Ascending aorta (tissue), 2 donors: ENCODE data around the gene FMOD. TPM values are rescaled to one million over a fixed set of nuclear protein-coding genes. Genes with fewer than 3 reads are reported as not detected.
A peak's percentile ranks its signal among the peaks of the same experiment; 100 is the strongest.

Experiments
- DNase-seq, 2 donors: peaks; one replicate each; pipeline ENCODE4 v3.0.0-alpha.2; 2019; ENCODE audit warnings: low spot score in 2 of 2
- H3K27ac ChIP-seq, 2 donors: fragments of 200-600 bp; sonication (generic); one replicate each; pipeline ENCODE4 v1.5.1; 2016 to 2017; ENCODE audit warnings: mild to moderate bottlenecking in 1 of 2
- H3K27me3 ChIP-seq: fragments of 200-600 bp; sonication (generic); one replicate; pipeline ENCODE4 v1.5.1; 2017
- H3K36me3 ChIP-seq, 2 donors: fragments of 200-600 bp; sonication (generic); one replicate each; pipeline ENCODE4 v1.5.1; 2016
- H3K4me1 ChIP-seq, 2 donors: fragments of 200-600 bp; sonication (generic); one replicate each; pipeline ENCODE4 v1.5.1; 2016 to 2017; ENCODE audit warnings: mild to moderate bottlenecking in 1 of 2
- H3K4me3 ChIP-seq, 2 donors: fragments of 200-600 bp; sonication (generic); one replicate each; pipeline ENCODE4 v1.5.1; 2016 to 2017; ENCODE audit warnings: mild to moderate bottlenecking in 1 of 2
- H3K9me3 ChIP-seq, 2 donors: fragments of 200-600 bp; sonication (generic); one replicate each; pipeline ENCODE4 v1.5.1; 2016
- CTCF ChIP-seq, 3 experiments: fragments of 200-600 bp in 2 of 3; fragments of 450-650 bp in 1 of 3; sonication (generic) in 2 of 3; IDR thresholded peaks; one replicate each; pipeline ENCODE4 v1.5.1; 2016 to 2019; ENCODE audit warnings: antibody characterized with exemption in 3 of 3, mild to moderate bottlenecking in 1 of 3, moderate library complexity in 1 of 3
- intact Hi-C: fragments of 100-400 bp; cut with DNase I; formaldehyde crosslinking; loops from one replicate; pipeline ENCODE4 v1.15.1; 2023
- total RNA-seq: library from RNA; depleted of rRNA; stranded (reverse); fragments of >200 nt; gene quantifications from one replicate; pipeline ENCODE4 v1.1.0, GENCODE V29; 2016

FMOD gene
- total RNA-seq, 1 donor from 2014 or later = 92.3 TPM

- no peaks in the 10 kb centered on the region for H3K27me3 ChIP-seq
- H3K4me3 ChIP-seq = peak overlapping the region; percentile 90 to 95
- H3K36me3 ChIP-seq = peaks cover 33 to 47% of the 10 kb centered on the region in 2 donors
- TF ChIP-seq CTCF (IDR thresholded peaks at IDR 0.05) = no peak
- DNase-seq = peak; percentile 74 to 94
- H3K27ac ChIP-seq = peak overlapping the region; percentile 99
- no peaks in the 10 kb centered on the region for H3K9me3 ChIP-seq
- intact Hi-C loops = loop anchor here (2.0 kb wide), 1 partner anchor 20 kb away; no protein-coding TSS in a partner anchor
- H3K4me1 ChIP-seq = peaks cover 12 to 27% of the 10 kb centered on the region in 2 donors
These were observed 44.6 kb downstream of the FMOD start for GRCh38 chr1:203306089-203306964.

DNA sequence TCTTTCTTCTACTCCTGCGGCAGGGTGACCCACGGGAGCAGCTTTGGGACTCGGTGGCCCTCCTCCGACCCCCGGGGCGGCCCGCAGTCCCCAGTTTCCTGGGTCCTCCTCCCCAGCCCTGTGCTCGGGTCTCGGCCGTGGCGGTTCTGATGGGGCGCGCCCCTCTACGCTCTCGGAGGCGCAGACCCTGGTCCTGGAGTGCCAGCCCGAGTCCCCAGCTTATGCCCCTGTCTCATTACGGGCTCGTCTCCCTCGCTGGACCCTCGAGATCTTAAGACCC, 45.2 kb downstream of the FMOD start:
- DNase-seq = no peak
- Histone ChIP-seq H3K4me3 (peak overlapping the region; percentile 90 to 95), H3K27ac (peak overlapping the region; percentile 99), H3K4me1 (peaks cover 12 to 25% of the 10 kb centered on the region in 2 donors), H3K27me3 (no peaks in the 10 kb centered on the region), H3K9me3 (no peaks in the 10 kb centered on the region), H3K36me3 (peaks cover 33 to 47% of the 10 kb centered on the region in 2 donors)
- intact Hi-C loops = loop anchor here (1.0 to 2.0 kb wide), 4 partner anchors 15 to 32 kb away; no protein-coding TSS in a partner anchor
- no peak for TF ChIP-seq CTCF (IDR thresholded peaks at IDR 0.05)

DNA sequence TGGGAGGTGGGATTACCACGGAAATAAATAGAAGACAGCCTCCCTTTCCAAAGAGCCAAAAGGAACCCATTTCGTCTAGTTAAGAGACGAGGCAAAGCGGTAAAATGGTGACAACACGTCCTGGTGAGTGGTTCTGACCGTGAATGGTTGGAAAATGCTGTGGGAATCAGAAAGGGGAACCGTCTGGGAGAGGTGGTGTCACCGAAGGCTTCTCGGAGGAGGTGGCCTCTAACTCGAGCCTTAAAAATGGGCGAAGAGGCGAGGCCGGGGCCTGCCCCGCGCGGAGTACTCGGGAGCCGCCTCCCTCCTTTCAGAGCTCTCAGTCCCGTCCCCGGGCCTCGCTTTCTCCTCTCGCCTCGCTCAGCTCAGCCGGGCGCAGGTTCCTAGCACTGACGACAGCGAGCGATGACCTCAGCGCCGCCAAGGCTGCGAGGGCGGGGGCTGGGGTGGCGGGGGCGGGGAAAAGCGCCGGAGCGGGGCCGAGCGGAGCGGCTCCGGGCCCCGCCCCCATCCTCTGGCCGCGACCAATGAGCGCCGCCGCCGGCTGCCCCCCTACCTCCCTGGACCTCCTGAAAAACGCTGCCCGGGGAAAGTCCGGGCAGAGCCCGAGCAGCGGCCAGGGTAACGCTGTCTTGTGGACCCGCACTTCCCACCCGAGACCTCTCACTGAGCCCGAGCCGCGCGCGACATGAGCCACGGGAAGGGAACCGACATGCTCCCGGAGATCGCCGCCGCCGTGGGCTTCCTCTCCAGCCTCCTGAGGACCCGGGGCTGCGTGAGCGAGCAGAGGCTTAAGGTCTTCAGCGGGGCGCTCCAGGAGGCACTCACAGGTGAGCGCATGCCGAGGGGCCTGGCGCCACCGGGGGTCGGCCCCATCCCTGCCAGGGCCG, 45.8 kb downstream of the FMOD start, which contains the start of gene BTG2:
BTG2 (plus strand) TSS at position 601 of the 890 bp plus-strand sequence; CDS start at position 689, 88 bp downstream.
- peaks cover 12 to 25% of the 10 kb centered on the region in 2 donors for H3K4me1 ChIP-seq
- peak within 1 kb of the TSS; percentile 99 for H3K27ac ChIP-seq
- H3K9me3 ChIP-seq = no peaks in the 10 kb centered on the region
- peak; percentile 71 to 97 for DNase-seq
- peaks cover 30 to 43% of the 10 kb centered on the region in 2 donors for H3K36me3 ChIP-seq
- H3K27me3 ChIP-seq = no peaks in the 10 kb centered on the region
- TF ChIP-seq CTCF (IDR thresholded peaks at IDR 0.05) = no peak
- intact Hi-C loops = loop anchor here (1.0 kb wide), 3 partner anchors 15 to 32 kb away; no protein-coding TSS in a partner anchor
- peak within 1 kb of the TSS; percentile 90 to 95 for H3K4me3 ChIP-seq

- Histone ChIP-seq H3K4me1 (peaks cover 12 to 21% of the 10 kb centered on the region in 2 donors), H3K27ac (peak overlapping the region; percentile 99), H3K9me3 (no peaks in the 10 kb centered on the region), H3K27me3 (no peaks in the 10 kb centered on the region), H3K36me3 (peaks cover 23 to 36% of the 10 kb centered on the region in 2 donors), H3K4me3 (peak overlapping the region; percentile 36 to 90)
- TF ChIP-seq CTCF (IDR thresholded peaks at IDR 0.05) = no peak
- no peak for DNase-seq
- intact Hi-C loops = no loop called here
These were observed 46.5 kb downstream of the FMOD start for GRCh38 chr1:203304391-203304918.

DNA sequence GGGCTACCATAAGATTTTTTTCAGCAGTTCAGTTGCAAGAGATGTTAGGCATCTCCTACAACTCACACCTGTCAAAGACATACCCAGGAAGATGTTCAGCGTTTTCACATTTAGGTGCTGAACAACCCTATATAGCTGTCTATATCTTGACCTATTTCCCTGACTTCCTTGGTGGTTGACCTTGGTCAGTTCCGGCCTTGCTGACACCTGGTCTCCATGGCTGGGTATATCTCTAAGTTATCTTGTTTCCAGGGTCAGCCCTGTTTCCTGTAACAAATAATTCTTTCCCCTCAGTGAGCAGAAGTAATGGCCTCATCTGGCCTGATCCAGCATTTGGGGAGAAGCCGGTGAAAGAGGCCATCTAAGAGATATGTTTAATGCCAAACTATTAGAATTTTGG, 48.0 kb downstream of the FMOD start:
- H3K27me3 ChIP-seq = no peaks in the 10 kb centered on the region
- no peak overlapping the region for H3K4me3 ChIP-seq
- DNase-seq = no peak
- H3K4me1 ChIP-seq = peaks cover 6 to 9% of the 10 kb centered on the region in 2 donors
- H3K36me3 ChIP-seq = peaks cover 9 to 21% of the 10 kb centered on the region in 2 donors
- no peak for TF ChIP-seq CTCF (IDR thresholded peaks at IDR 0.05)
- H3K27ac ChIP-seq = no peak overlapping the region
- intact Hi-C loops = no loop called here
- H3K9me3 ChIP-seq = no peaks in the 10 kb centered on the region
